GM21717 (cell line): ENCODE measurements around the gene CR2.
"Not testable (repeated sequence)": the region's sequence is repeated elsewhere in the genome, so short reads cannot be mapped to it uniquely, and the experiment has no call there.

ENCODE experiments used
- ATAC-seq: cut with Tn5 transposase; IDR thresholded peaks from one replicate; pipeline ENCODE4 v1.9.1; 2021; ENCODE audit warnings: mild to moderate bottlenecking, moderate library complexity; ENCODE audit not compliant: unreplicated experiment

CR2 gene

DNA sequence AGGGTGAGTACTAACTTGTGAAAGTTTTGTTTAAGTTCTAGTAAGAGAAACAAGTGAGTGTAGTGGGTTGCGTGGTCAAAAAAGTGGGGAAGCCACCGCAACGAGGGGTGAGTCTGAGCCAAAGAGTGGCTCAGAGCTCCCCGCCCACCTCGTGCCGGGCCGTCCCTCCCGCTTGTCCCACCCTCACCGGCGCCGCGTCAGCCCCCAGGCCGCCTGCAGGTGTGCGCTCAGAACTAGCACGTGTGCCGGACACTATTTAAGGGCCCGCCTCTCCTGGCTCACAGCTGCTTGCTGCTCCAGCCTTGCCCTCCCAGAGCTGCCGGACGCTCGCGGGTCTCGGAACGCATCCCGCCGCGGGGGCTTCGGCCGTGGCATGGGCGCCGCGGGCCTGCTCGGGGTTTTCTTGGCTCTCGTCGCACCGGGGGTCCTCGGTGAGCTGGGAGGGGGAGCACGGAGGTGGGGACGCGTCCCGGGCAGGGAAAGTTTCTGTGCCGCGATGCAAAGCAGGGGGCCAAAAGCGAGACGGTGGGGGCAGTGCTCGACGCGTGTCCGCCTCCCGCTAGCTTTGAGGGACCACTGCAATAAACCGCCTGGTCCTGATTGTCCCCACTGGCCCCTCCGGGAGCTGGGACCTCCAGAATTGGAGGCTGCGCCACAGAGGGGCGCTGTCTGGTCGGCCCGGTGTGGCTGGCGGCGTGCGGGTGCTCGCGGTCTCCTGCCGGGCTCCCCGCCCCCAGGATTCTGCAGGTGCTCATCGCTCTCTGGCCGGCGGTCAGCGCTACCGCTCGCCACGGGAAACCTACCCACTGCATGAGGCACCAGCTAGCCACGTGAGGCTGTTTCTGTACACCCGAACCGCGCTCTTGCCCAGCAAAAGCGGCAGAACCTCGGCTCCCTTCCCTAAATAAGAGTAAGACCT, at the start of gene CR2:
CR2 (plus strand) TSS at position 283 of the 919 bp plus-strand sequence; CDS start at position 374, 91 bp downstream.
- peak; percentile 72 for ATAC-seq

DNA sequence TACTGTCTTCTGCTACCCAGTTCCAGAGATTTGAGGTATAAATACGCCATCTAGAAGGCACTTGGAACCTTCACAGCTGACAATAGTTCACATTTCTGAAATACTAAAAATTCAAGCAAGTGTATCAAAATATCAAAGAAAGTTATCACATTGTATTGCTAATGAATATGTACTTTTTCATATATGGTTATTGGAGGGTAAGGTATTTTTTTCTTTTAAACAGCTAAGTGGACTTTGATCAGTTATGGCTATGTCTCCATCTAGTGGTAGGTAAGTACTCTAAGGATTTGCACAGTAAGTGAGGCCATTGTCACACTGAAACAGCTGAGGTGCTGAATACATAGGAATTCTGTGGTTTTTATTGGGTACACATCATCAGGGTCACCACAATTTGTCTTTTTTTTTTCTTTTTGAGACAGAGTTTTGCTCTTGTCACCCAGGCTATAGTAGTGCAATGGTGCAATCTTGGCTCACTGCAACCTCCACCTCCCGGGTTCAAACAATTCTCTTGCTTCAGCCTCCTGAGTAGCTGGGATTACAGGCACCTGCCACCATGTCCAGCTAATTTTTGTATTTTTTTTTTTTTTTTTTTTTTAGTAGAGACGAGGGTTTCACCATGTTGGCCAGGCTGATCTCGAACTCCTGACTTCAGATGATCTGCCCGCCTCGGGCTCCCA, 49.1 kb upstream of the CR2 start:
- no peak for ATAC-seq

DNA sequence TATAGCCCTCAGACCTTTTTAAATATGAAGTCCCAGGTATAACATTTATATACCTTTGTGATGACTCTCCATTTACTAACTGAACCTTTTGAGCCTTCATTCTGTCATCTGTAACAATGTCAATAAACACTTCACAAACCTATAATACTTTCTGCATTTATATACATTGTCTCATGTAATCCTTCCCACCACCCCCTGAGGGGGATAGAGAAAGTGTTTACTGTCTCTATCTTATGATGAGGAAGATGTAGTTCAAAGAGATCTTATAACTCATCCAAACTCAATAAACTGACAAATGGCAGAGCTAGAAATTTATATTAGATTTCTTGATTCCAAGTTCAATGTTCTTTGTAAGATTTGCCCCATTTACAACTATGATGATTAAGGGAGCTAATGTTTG, 48.3 kb upstream of the CR2 start:
- no peak for ATAC-seq

DNA sequence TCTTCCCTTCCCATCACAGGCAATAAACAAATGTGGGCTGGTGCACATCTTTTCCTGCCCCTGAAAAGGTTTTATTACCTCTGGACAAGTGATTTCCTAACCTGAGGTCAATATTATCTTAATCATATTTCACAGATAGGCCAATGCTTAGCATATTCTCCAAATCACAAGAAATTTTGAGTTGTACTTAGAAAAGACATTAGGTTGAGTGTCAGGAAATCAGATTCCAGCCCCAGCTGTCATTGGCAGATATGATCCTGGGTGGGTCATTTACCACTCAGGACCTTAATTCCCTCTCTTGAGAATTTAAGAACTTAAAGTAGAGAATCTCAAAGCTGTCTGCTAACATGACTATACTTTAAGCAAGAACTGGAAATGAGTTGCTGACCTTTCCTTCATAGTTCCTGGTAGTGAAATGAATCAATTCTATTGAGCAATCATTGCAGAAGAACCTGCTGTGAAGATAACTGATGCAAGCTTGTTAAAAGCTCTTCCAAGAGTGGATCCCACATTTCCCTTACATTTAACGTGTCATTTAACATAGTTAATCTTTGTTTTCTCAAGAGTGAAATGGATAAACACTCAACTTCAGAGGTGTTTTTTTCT, 46.4 kb upstream of the CR2 start:
- peak; percentile 30 for ATAC-seq

DNA sequence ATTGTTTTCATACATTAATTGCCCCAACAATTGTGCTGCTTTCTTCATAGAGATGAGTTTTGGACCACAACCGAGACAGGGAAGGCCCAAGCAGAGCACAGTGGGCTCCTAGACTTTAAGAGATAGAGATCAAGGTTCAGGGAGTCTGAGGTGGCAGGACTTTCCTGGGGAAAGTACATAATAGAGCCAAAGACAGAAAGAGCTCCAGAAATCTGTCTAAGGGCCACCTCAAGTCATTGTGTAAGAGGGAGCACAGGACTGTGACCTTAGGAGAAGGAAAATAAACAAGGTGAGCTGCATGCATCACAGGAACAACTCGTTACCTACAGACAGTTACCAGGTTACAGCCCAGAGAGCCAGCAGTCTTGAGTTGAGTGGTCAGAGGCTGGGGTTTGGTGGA, 41.3 kb upstream of the CR2 start:
- ATAC-seq = no peak

DNA sequence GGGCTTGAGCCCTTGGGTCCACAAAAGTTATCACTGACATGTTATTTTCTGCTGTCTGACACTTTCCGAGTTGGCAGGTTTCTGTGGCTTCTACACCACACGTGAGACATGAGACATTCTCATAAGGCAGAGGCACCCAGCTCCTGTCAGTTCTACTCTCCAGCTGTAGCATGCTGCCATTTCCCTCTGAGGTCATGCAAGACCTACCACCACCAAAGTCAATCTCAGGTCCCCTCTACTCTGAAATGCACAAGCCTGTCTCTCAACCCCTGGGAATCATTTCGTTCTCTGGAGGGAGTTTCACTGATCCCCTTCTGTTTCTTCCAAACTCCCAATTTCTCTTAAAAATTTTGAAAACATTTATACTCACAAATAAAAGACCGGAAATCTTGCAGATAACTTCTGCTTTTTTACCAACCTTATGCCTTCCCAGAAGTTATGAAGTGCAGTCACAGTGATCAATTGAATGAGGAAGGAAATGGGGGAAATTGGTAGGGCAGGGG, 39.5 kb upstream of the CR2 start:
- peak; percentile 81 for ATAC-seq

DNA sequence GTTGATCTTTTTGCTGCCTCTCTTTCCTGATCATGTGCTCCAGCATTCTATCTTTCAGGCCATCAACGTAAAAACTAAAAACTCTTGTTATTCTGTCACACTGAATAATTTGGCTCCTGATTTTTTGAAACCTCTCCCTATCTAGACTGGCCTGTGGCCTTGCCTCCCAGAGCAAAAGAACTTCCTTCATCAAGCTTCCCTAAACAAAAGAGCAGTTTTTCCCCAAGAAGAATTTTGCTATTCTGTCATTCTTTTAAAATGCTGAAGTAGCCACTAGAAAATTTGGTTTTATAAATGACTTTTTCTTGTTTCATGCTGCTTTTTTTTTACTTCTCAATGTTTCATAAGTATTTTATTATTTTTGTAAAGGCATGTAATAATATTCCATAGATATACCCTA, 37.1 kb upstream of the CR2 start:
- no peak for ATAC-seq

DNA sequence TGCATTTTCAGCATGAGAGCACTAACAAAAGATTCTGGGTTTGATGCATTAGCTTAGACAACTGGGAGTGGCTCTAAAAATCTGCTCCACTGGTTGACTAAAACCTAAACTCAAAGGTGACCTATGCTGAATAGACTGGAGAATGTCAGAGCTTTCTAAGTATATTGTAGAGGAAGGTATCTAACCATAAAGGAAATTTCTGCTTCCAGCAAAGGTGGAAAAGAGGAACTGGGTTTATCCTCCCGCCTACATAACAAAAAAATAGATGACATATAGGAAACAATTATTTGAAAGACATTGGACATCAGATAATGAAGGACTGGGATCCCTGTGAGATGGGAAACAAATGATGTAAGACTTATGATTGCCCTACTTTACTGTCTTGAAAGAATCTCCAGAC, 35.8 kb upstream of the CR2 start:
- ATAC-seq = no peak

DNA sequence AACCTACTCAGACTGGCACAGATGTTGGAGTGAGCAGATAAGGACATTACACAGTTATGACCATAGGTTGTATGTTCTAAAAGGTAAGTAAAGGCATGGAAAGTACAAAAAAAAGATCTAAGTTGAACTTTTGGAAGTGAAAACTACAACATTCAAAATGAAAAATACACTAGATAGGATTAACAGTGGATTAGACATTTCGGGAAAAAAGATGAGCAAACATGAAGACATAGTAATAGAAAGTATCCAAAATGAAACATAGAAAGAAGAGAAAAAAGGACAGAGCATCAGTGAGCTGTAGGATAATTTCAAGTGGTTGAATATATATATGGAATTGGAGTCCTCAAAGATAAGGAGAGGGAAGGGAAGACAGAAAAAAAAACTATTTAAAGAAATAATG, 34.0 kb upstream of the CR2 start:
- no peak for ATAC-seq

DNA sequence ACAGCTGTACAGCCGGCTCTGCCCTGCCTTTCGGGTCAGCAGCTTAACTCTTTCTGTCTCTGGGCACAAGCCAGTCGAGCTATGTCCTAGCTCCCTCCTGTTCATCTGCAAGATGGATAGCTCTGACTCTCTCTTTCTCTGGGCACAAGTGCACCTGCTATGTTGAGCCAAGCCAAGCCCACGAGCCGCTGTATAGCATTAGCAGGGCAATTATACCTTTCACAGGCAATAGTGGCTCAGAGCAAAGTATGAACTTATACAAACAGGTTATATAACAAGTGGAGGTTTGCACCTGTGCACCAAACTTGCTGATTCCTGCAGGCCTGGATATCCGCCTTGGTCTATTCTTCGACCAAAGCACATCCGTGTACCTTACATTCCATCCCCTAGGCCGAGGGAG, 33.0 kb upstream of the CR2 start:
- ATAC-seq = no peak

DNA sequence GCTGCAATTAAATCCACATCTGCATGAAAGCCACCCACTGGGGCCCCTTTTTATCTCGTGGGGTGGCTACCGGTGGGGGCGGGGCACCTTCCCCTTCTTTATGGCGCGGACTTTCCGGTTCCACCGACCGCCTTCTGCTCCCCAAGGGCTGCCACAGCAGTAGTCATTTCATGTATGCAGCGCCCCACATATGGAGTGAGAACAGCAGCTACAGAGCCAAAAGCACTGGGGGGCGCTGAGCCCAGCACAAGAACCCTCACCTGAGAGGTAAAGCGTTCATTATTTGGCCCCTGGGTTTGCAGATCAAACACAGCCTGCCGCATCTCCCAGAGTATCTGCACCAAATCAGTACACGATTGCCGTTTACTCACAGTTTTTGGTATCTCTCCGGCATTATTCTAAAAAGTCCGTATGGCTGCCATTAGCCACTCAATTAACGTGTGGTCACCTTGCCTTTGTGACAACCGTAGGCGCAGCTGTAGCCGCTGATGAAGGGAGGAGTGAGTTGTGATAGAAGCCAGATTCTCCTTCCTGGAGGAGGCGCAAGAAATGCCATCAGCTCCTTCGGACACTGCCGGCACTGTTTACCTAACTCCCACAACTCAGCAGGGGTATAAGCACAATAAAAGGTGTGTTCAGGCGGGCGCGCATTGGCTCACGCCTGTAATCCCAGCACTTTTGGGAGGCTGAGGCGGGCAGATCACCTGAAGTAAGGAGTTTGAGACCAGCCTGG, 30.4 kb upstream of the CR2 start:
- ATAC-seq = no peak

DNA sequence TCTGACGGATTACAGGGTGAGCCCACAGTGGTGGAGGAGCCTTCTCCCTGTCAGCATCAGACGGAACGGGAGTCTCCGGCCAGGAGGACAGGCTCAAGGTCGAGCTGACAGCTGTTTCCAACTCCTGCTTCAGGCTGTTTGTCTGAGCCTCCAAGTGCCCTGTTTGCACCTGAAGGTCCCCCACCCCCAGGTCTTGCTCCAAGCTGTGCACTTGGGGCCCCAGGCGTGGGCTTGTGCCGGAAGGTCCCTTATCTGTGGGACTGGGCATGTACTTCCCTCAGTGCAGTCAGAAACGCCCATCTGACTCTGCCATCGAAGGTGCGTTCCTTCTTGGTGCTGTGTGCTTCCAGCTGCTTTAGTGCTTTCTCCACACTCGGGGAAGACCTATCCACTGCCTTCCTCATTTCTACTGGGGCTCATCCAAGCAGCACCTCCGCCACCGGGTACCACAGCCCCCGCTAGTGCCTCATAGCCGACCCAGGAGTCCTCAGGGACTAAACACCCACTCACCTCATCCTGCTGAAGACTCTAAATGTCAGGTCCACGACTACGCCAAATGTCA, 29.5 kb upstream of the CR2 start:
- peak; percentile 48 for ATAC-seq

DNA sequence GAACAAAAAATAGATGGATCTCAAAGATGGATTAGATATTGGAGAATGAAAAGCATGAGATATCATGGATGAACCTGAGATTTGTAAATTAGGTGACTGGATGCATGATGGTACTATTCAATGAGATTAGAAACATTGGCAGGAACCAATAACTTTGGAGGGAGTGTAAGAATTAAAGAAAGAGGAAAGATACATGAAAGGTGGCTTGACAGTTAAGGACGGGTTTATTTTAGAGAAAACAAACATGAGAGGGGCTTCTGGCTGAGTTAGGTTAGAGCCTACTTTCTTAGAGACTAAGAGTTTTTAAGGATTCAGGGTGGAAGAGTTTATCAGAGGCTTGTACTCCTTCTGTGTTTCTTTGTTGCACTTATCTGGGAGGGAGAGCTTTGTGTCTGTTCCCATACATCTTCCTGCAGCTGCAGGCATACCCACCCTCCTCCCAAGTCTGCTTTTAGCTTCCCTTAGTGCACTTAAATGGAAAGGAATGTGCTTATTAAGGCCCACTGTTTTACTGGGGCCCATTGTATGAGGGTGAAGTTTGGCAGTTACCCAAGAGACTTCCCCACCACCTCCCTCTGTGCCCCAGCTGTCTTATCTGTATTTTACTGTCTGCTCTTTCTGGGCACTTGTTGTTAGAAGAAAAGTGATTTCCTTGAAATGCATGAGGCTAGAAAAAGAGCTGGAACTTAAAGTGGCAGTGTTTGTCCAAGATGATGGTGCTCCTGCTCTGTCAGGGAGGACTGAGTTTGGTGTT, 26.1 kb upstream of the CR2 start:
- no peak for ATAC-seq

DNA sequence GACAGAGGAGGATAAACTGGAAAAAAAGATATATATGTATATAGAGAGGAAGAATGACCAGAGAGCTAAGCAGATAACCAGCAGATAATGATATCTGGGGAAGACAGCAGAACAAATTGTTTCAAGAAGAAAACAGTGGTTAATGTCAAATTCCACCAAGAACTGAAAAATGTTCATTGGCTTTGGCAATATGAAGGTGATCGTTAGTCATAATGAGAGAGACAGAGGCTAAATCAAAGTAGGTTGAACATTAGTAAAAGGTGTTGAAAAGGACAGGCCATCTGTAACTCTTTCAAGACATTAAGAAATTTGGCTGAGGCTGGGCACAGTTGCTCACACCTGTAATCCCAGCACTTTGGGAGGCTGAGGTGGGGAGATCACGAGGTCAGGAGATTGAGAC, 25.3 kb upstream of the CR2 start:
- ATAC-seq = no peak

DNA sequence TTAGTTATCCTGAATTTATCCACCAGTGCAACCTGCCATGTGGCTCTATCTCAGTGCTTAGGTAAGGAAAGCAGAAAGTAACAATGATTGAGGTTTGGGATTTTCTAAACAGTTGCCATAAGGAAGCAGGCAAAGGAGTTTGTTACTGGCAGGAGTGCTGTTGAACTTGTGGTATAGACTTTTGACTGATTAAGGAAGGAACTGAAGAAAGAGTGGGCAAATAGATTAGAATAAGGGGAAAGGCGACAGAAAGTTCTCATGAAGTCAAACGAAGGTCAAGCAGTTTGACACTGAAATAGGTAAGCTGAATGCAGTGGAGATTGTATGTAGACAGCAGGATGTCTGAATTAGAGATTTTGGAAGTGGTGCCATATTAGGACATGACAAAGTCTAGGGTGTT, 24.2 kb upstream of the CR2 start:
- peak; percentile 47 for ATAC-seq

DNA sequence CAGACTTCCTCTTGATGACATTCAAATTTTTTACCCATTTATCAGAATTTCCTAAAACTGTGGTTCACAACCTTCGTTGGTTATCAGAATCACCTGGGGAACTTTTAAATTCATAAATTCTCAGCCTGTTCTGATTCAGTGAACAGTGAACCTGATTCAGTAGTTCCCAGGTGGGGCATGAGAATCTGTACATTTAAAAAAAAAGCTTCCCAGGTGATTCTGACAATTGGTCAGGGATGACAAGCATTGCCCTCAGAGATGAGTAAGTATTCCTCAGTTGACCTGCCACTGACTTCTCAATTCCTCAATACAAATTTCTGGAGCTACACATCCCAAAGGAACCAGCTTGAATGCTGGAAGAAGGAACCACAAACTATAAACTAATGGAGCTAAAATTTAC, 23.5 kb upstream of the CR2 start:
- no peak for ATAC-seq

DNA sequence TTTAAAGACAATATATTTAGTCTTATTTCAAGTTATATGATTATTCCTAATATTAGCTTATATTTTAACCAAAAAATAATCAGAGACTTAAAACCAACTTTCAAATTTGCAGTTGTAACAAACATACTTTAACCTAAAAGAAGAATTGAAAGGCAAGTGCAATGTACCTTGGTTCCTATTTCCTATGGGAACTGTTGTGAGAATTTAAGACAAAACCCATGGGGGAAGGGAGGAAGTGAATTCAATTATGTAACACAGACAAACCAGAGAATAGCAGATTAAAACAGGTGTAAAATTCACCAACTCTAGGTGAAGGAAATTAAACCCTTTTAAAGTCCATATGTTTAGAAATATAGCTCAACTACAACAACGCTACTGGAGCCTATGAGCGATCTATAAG, 22.6 kb upstream of the CR2 start:
- no peak for ATAC-seq

DNA sequence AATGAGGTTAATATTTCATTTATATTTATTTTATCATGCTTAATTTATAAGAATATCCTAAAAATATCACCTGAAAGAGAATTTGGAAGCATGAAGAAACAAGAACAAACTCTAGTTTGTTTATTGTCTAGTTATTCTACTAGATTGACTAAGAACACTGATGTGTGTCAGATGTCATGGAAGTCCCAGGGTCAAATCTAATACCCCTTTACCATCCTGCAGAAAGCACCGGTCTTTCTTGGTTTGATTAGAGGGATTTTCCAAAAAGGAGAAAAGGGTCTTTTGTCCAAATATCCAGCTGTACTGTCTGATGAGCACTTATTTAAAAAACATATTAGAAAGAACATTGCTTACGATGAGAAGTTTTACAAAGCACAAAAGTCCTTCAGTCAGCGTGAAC, 20.7 kb upstream of the CR2 start:
- ATAC-seq = no peak

DNA sequence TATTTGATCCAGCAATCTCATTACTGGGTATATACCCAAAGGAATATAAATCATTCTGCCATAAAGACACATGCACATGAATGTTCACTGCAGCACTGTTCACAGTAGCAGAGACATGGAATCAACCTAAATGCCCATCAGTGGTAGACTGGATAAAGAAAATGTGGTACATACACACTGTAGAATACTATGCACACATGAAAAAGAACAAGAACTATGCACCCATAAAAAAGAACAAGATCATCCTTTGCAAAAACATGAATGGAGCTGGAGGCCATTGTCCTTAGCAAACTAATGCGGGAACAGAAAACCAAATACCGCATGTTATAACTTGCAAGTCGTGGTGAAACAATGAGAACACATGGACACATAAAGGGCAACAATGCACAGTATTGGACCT, 17.4 kb upstream of the CR2 start:
- not testable (repeated sequence) for ATAC-seq

DNA sequence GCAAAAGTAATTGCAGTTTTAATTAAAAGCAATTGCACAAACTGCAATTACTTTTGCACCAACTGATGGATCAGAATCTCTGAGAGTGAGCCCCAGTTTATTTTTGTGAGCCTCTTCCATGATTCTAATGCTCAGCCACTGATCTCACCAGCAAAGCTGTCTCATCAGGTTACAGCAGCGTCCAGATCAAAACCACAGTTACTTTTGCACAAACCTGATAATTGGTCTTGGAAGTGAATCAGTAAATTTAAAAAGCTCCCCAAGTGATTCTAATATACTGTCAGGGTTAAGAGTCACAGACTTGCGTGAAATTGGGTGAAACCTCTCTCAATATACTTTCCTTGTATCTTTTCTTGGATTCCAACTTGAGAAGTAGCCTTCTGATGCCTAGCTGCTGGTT, 13.5 kb upstream of the CR2 start:
- ATAC-seq = no peak
